22Rv1 (cell line): ENCODE data around the gene FAM89A.

ENCODE experiments used
- CTCF ChIP-seq: fragments of 450-650 bp; IDR thresholded peaks from 2 replicates; pipeline ENCODE4 v1.5.1; 2017; ENCODE audit warnings: mild to moderate bottlenecking
- ZFX ChIP-seq: fragments of 450-650 bp; IDR thresholded peaks from 2 replicates; pipeline ENCODE4 v1.6.1; 2017; ENCODE audit warnings: antibody characterized with exemption, borderline replicate concordance

DNA sequence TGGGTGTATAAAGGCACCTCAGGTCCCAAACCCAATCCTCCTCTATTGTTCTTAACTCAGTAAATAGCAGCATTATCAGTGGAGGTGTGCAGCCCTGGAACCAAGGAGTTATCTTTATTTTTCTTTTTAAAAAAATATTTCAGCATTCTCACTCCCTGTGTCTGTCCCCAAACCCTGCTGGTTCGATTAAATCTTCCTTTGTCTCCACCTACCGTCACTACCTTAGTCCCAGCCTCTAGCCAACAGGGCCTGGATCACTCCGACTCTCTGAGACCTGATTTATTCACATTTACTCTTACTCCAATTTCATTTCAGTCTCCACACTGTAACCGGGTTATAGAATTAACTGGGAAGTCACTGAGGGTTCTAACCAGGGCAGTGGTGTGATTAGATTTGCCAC, 39.1 kb upstream of the FAM89A start:
- no peak for TF ChIP-seq CTCF
- no peak for TF ChIP-seq ZFX
